ENCODE data around the gene GRIN2C.
"Not testable (repeated sequence)": the region's sequence is repeated elsewhere in the genome, so short reads cannot be mapped to it uniquely, and the experiment has no call there.

GRIN2C gene

GRCh38 chr17:74878658-74879057 is 19.0 kb upstream of the GRIN2C start:
- no peak for DNase-seq

DNA sequence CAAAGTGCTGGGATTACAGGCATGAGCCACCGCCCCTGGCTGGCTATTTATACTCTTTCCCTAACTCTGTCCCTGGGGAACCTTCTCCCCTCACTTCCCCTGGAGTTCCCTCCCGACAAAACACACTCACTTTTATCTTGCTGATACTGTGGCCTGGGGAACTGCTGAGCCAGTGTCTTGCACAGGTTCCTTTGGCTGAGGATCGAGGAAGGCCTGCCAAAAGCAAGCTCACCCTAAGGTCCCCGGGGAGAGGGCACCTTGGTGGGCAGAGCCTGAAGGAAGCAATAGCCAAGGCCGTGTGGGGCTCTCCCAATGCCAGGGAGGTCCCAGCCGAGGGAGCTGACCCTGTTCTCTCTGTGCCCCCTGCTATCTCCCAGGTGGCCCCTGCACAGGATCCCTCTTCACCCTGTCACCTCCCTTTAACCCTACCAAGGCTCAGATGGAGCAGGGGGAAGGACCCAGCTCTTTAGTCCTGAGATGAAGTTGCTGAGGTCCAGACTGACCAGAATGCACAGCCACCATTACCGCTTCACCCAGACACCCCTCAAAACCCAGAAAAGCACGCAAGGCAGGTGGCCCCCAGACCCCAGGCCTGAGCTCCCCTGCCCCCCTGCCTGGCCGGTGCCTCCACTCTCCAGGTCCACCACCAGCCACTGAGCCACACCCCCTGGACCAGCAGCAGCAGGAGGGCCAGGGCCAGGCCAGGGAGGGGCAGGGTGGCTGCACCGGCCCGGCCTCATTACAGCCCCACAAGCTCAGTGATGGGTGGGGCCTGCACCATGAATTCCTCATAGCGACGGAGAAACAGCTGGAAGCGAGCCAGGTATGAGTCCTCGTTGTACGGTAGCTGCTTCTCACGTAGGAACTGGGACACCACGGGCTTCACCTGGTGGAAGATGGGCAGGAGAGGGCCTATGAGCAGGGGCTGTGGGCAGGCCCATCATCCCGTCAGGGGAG is 18.2 kb upstream of the GRIN2C start:
- DNase-seq = no peak

GRCh38 chr17:74875977-74876593 is 16.4 kb upstream of the GRIN2C start:
- DNase-seq = no peak

GRCh38 chr17:74875155-74875976 is 15.7 kb upstream of the GRIN2C start:
- DNase-seq = no peak

GRCh38 chr17:74874615-74875037 is 14.9 kb upstream of the GRIN2C start:
- no peak for DNase-seq

GRCh38 chr17:74873874-74874614 is 14.4 kb upstream of the GRIN2C start:
- no peak for DNase-seq

DNA sequence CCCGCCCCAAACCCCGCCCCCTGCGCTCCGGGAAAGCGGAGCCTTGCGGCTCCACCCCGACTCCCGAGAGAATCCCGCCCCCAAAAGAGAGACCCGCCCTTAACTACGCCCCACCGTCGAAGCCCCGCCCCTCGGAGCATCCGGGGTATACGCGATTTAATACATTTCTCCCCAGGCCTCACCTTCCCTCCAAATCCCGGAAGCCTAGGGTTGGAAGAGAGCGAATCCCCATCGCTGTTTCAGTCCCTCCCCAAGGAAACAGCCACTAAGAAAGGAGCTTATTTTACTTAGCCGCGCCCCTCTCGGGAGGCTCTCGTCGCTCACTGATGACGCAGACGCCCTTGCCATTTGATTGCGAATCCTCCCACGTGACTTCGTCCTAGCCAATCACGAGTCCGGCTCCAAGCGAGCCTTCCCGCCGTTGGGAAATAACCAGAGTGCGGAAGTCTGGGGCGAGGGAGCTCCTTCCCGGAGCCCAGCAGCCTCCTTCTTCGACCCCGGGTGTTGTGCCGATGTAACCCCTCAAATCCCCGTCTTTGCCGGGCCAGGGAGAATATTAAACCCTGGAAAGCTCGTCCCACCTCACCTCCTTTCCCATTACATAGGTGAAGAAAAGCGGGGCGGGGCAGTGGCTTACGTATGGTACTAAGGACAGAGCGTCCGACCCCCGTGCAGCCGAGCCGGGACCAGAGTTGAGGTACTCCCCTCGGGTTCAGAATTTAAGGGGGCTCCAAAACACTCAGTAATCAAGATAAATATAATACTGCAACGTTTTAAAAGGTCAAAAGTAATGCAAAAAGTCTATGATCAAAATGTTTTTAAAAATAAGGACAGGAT is 13.6 kb upstream of the GRIN2C start:
- DNase-seq = peak; percentile 99 to 100

DNA sequence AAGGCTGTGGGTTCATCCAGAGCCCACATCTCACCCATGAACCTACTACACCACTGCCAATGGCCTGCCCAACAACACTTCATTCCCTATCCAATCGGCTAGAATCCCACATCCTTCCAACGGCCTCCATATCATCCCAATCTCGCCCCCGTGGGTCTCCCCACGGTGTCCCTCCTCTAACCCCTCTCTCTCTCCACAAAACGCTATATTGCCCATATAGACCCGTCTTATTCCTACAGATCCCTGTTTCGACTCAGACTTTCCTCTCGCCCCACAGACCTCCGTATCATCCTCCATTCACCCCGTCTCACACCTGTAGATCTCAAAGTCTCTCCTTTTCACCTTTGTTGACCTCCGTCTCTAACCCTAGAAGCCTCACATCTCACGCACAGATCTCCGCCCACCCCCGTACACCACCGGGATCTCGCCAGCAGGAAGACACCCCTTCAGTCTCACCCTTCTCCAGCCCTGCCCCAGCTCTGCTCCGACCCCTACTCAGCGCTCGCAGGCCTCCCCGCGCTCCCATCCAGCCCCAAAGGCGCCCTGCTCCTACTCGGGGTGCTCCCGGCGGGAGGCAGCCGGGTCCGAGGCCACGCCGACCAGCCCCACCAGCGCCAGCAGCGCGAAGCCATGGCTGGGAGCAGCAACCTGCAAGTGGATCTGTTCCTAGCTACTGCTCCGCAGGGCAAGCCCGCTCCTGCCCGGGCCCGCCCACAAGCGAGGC is 12.8 kb upstream of the GRIN2C start, which contains the start of gene FDXR:
Gene FDXR (minus strand): TSS at position 682 of the 724 bp plus-strand sequence. CDS start 50 bp downstream, at position 632.
- DNase-seq = no peak

DNA sequence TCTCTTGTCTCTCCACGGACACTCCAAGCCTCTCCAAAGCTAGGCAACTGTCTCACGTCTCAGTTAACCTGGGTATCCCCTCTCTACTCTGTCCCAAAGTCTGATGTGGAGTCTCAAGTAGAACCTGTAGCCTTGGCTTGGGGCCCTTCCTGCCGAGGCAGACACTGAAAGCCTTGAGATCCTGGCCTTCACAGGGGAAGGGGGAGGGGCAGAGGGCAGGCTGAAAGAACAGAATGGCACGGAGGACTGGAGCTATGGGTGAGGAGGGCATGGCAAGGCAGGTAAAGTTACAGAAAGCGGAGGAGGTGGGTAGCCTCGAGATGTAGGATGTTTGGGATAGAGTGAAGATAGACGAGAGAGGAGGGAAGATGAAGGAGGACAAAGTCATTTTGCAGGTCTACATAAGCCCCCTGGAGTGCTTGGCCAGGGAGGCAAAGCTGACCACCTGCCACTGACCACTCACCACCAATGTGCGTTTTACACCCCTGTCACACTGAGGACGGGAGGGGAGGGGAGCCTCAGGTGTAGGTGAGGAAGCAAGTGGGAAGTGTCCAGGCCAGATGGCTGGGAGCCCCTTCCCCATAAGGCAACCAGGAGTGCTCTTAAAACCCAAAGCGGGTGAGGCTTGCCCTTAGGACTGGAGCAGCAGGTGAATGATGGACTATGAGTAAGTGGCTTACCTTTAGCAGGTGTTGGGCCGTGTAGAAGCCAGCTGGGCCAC is 11.8 kb upstream of the GRIN2C start:
- no peak for DNase-seq

DNA sequence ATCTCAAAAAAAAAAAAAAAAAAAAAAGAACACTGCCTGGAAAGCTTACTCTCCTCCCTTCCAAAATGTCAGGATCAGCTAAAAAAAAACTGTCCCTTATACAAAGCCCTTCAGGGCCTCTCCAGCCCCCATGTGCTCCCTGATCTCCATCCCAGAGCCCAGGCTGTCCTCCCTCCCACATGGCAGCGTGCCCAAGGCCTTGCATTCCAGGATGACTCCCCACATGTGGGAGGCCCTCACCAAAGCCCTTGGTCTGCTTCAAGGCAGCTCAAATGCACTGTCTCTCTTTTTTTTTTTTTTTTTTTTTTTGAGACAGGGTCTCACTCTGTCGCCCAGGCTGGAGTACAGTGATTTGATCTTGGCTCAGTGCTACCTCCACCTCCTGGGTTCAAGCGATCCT is 10.8 kb upstream of the GRIN2C start:
- no peak for DNase-seq

- DNase-seq = not testable (repeated sequence)
These were observed 10.3 kb upstream of the GRIN2C start for GRCh38 chr17:74870028-74870427.

DNA sequence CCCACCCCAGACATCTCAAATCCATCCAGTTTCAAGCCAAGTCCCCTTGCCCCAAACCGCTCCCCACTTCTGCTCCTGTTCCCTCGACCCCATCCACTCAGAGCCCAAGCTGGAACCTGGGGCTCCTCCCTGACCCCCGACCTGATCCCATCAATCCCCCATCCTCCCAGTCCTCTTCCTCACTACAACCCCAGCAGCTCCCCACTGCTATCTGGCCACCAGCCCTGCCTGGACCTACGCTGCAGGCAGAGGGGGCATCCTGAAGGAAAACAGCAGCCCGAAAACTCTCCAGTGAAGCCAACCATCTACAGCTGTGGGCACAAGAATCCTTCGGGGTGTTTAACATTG is 9.2 kb upstream of the GRIN2C start:
- DNase-seq = no peak

DNA sequence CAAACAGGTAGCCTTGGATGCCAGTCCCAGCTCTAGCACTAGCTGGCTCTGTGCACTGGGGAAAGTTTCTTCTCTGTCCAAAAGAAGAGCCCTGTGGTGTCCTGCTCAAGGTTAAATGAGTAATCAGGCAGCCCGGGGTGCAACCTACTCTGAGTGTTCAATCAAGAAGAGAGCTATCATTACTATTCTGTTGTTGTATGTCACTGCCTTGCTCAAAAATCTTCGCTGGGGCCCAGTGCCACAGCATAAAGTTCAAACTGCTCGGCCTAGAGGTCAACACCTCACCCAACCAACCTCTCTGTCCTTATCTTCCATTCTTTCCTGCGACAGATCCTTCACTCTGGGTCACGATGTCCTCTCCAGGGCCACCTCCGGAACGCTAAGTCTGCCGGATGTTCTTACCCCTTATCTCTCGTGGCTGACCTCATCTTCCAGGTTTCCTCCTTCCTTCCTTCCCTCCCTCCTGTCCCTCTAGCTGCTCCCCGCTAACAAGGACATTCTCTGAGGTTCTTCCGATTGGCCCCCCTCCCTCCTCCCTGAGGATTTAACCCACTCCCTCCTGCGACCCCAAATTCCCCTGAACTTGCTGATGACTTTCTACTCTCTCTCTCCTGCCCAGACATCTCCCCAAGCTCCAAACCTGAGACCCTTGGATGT is 8.7 kb upstream of the GRIN2C start:
- DNase-seq = no peak

- DNase-seq = no peak
These were observed 6.6 kb upstream of the GRIN2C start for GRCh38 chr17:74866198-74866835.

DNA sequence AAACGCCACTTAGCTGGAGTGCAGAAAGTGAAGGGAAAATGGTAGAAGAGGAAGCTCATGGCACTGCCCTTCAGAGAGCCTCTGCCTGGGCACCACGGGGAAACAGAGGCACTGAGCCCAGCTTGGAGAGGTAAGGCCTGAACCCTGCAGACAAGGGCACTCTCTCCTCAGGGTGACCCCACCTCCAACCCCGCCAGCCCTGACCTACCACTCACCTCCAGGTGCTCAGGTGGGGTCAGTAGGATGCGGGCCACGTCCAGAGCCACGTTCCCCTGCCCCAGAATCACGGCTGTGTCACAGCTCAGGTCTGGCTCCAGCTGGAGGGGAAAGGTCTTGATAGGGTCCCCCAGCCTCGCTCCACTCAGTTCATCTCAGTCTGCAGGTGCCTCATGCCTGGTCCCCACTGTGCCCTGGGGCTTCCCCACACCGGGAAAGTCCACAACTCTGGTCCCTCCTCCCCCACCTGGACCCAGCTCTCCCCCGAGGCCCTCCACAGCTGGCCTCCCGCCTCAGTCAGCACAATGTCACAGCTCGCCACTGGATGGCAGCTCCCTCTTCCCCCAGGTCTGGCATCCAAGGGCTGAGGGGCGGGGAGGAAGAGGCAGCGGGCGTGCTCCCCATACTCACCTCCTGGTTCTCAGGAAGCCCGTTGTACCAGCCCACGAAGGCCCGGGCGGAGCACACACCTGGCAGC is 6.0 kb upstream of the GRIN2C start:
- DNase-seq = no peak

- DNase-seq = peak; percentile 71 to 80
These were observed 5.2 kb upstream of the GRIN2C start for GRCh38 chr17:74864866-74865395.

DNA sequence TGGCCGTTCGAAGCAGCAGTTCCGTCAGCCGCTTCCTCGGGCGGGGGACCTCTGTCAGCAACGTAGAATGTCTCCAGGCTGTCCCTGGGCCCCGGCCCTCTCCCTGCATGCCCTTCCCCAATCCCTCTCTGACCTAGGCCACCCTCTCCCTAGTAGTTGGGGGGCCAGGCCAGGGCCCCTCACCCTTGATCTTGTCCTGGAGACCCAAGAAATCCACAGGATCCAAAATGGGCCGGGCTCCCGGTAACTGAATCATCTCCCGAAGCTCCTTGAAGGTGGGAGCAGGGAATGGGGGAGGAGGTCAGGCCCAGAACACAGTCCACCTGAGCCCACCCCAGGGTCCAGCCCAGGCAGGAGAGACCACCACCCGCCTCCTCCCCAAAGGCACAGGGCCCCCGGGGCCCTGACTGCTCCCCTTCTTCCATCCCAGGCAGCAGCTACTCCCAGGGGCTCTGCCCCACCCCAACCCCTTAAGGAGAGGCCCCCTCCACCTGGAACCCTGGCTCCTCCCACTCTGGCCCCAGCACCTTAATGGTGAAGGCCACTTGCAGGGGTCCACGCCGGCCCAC is 4.7 kb upstream of the GRIN2C start:
- DNase-seq = no peak
